H54 (cell line): ENCODE measurements around the gene R3HDM2.
"Not testable (repeated sequence)": the region's sequence is repeated elsewhere in the genome, so short reads cannot be mapped to it uniquely, and the experiment has no call there.

Experiments
- DNase-seq: peaks from one replicate; pipeline ENCODE4 v3.0.0; 2011; ENCODE audit warnings: low spot score, mixed read lengths; ENCODE audit not compliant: insufficient read length
- FAIRE-seq: peaks from 3 replicates; lab custom pipeline; 2011; peaks lifted over from hg19 to GRCh38; lab: Jason Lieb, UNC
- POLR2A ChIP-seq: IDR thresholded peaks from 2 replicates; pipeline ENCODE4 v1.6.1; 2011; ENCODE audit warnings: low read depth, mild to moderate bottlenecking, low read length

The R3HDM2 gene

GRCh38 chr12:57410534-57410933 lies 20.3 kb downstream of the R3HDM2 start:
- DNase-seq (no peak), FAIRE-seq (no peak)
- no peak for TF ChIP-seq POLR2A

GRCh38 chr12:57404966-57405640 lies 25.7 kb downstream of the R3HDM2 start:
- DNase-seq (no peak), FAIRE-seq (no peak)
- no peak for TF ChIP-seq POLR2A

GRCh38 chr12:57402156-57402555 lies 28.7 kb downstream of the R3HDM2 start:
- FAIRE-seq, DNase-seq: not testable (repeated sequence)

GRCh38 chr12:57401165-57401564 lies 29.7 kb downstream of the R3HDM2 start:
- DNase-seq (no peak), FAIRE-seq (no peak)
- no peak for TF ChIP-seq POLR2A

- DNase-seq, FAIRE-seq: not testable (repeated sequence)
Observed at GRCh38 chr12:57399718-57400463, 31.0 kb downstream of the R3HDM2 start.

GRCh38 chr12:57397441-57397840 lies 33.4 kb downstream of the R3HDM2 start:
- no peak for FAIRE-seq
- DNase-seq: no peak
- no peak for TF ChIP-seq POLR2A

GRCh38 chr12:57395121-57395520 lies 35.7 kb downstream of the R3HDM2 start:
- no peak for TF ChIP-seq POLR2A
- DNase-seq: no peak
- FAIRE-seq: no peak

- FAIRE-seq (peak; percentile 38), DNase-seq (no peak)
- no peak for TF ChIP-seq POLR2A
Observed at GRCh38 chr12:57390174-57390573, 40.7 kb downstream of the R3HDM2 start.

- peak; percentile 61 for DNase-seq
- TF ChIP-seq POLR2A: no peak
- FAIRE-seq: peak; percentile 99
Observed at GRCh38 chr12:57389033-57389432, 41.8 kb downstream of the R3HDM2 start.

GRCh38 chr12:57388425-57388824 lies 42.4 kb downstream of the R3HDM2 start:
- TF ChIP-seq POLR2A: no peak
- no peak for FAIRE-seq
- no peak for DNase-seq

GRCh38 chr12:57386187-57386720 lies 44.6 kb downstream of the R3HDM2 start:
- TF ChIP-seq POLR2A: no peak
- DNase-seq (no peak), FAIRE-seq (no peak)

GRCh38 chr12:57385586-57385985 lies 45.3 kb downstream of the R3HDM2 start:
- TF ChIP-seq POLR2A: no peak
- DNase-seq: no peak
- no peak for FAIRE-seq

- FAIRE-seq (no peak), DNase-seq (no peak)
- no peak for TF ChIP-seq POLR2A
Observed at GRCh38 chr12:57384478-57384877, 46.4 kb downstream of the R3HDM2 start.

- no peak for DNase-seq
- TF ChIP-seq POLR2A: no peak
- FAIRE-seq: peak; percentile 75
Observed at GRCh38 chr12:57381693-57382220, 49.1 kb downstream of the R3HDM2 start.
